NOMO-1 treated with DMSO at 0.1 percent for 48 hours (cell line): Measurements from ENCODE around the gene FAM221B.
A peak's percentile ranks its signal among the peaks of the same experiment; 100 is the strongest.

ENCODE experiments used
- DNase-seq: peaks from one replicate; lab custom pipeline; 2025; ENCODE audit not compliant: unreplicated experiment; lab: John Stamatoyannopoulos, UW

The FAM221B gene

DNA sequence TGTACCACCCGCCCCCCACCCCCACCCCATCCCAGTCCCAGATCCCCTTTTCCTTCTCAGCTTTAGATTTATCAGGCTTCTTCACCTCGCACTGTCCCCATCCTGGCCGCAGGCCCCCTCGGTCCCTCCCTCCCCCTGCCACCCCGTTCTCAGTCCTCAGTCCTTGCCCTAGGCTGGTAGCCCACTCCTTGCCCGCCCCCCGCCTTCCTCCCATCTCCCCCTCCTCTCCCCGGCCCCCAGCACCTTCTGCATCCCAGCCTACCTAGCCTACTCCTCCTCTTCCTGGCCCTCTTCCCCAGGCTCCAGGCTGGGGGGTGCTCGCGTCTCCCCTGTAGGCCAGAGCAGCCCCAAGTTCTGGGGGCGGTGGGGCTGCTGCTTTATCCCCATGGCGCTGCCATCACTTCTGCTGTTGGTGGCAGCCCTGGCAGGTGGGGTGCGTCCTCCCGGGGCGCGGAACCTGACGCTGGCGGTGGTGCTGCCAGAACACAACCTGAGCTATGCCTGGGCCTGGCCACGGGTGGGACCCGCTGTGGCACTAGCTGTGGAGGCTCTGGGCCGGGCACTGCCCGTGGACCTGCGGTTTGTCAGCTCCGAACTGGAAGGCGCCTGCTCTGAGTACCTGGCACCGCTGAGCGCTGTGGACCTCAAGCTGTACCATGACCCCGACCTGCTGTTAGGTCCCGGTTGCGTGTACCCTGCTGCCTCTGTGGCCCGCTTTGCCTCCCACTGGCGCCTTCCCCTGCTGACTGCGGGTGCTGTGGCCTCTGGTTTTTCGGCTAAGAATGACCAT is 36.3 kb downstream of the FAM221B start:
- no peak for DNase-seq

DNA sequence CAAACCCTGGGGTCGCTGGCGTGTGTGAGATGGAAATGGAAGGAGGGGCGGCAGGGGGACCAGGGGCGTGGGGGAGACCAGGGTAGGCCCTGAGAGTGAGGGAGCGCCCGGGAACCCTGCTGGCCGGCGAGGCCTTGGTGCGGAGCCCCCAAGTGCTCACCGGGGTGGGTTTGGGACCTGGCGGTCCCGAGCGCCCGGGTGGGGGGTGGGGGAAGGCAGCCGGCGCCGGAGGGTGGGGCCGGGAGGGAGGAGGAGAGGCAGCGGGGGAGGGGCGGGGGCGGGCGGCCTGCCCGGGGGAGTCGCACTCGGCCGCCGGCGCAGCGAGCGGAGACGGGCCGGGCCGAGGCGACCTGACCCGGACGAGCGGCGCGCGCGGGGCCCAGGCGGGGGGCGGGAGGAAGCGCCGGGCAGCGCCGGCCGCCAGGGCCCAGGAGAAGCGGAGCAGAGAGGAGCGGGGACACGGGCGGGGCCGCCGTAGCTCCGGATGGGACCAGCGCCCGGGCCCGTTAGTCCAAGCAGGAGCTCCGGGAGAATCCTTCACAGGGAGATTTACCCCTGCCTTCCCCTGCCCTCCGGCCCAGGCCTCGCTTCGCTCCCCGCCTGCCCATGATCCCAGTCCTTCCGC is 37.1 kb downstream of the FAM221B start, which contains the start of gene NPR2:
Gene NPR2, plus strand, starts transcription at position 295 of the 625 bp plus-strand sequence. CDS start 818 bp downstream, outside the sequence.
- no peak for DNase-seq

- DNase-seq = peak; percentile 74
These were observed 37.9 kb downstream of the FAM221B start for GRCh38 chr9:35790385-35791296.

- no peak for DNase-seq
These were observed 38.5 kb downstream of the FAM221B start for GRCh38 chr9:35790025-35790384.

GRCh38 chr9:35789541-35789940 is 39.0 kb downstream of the FAM221B start:
- DNase-seq = no peak

GRCh38 chr9:35783418-35783817 is 45.1 kb downstream of the FAM221B start:
- no peak for DNase-seq

- DNase-seq = no peak
These were observed 47.5 kb downstream of the FAM221B start for GRCh38 chr9:35781066-35781465.

GRCh38 chr9:35778496-35778895 is 50.0 kb downstream of the FAM221B start:
- DNase-seq = no peak

DNA sequence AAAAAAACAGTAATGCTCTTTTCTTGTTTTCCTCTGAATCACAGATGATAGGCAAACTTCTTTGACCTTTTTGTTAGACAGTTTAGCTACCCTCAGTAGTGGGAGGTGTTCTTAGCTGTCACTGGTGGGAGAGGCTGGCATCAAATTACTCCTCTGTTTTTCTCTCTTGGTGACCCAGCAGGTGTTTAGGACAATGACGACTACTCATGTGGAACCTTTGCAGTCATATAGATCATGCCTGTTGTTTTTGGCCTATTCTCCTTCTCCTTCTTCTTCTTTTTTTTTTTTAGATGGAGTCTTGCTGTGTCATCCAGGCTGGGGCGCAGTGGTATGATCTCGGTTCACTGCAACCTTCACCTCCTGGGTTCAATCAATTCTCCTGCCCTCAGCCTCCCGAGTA is 52.5 kb downstream of the FAM221B start:
- DNase-seq = no peak

DNA sequence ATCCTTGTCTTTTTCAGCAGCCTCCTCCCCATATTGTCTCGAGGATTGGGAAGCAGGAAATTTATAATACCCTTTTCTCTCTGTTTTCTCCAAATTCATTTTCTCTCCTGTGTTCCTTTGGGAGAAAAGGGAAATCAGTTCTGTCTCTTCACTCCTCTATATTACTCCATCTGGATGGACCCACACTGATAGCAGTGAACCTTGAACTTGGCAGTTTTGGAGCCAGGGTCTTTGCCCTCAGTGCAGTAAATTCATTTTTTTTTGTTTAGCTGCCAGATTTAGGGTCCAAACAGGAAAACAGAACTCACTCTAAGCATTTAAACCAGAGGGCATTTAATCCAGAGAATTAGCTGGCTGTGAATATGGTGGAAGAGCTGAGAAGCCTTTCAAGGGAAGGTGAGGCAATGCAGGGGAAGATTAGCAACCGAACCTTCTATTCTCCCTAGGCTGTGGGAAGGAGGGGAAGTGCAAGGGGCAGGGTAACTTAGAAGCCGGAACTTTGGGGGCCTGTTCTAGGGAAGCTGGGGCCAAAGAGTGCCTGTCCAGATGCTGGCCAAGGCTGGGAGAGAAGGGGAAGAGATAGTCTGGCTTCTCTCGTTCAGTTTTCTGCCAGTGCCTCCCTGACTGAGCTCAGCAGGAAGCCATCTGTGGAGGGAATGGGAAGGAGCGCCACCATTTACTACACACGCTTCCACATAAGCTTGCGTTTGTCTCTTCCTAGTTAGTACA is 53.5 kb downstream of the FAM221B start:
- peak; percentile 75 for DNase-seq

DNA sequence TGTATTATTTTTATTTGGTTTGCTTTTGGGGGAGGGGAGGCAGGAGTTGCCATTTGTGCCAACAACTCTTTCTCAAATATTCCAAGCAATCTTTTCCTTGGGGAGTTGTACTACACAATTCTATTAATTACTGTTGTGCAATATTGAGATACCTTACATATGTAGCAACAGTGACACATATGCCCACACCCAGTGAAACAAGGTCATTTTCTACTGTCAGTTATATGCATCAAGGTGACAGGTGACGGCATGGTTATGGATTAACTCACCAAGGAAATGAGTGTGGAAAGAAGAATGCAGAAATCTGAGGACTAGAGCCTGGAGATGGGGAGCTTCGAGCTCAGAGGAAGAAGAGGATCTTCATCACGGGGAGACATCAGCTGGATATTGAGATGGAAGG is 56.6 kb downstream of the FAM221B start:
- DNase-seq = no peak

DNA sequence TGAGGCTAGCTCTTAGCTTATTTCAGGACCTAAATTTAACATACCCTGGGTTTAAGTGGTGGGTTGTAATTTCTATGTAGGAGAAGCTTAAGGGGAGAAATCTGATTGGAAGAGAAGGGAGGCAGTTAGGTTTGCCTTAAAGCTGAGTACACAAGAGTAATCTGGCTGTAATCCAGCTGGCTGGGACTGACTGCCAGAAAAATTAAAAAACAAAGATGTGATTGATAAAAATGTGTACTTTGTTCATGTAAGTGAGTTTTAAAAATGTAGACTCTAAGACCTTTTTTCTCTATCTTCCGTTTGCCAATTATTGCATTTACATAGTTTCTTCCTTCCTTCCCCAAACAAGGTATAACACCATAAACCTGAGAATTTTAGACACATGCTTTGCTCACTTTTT is 57.0 kb downstream of the FAM221B start:
- DNase-seq = no peak

DNA sequence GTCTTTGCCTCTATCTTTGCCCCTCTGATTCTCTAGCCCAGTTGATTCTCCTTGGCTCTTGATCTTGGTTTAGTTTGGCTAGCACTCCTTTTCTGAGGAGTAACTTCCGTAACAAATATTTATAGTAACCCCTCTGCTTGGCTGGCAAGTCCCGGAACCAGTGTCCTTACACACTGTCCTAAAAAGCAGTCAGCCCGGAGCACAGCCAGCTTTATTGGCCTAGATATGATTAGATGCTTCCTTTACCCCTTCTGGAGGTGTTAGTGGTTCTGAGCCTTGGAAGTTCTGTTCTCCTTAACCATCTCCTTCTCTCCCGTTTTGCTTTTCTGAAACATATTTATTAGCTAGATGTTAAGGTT is 57.5 kb downstream of the FAM221B start:
- DNase-seq = no peak

DNA sequence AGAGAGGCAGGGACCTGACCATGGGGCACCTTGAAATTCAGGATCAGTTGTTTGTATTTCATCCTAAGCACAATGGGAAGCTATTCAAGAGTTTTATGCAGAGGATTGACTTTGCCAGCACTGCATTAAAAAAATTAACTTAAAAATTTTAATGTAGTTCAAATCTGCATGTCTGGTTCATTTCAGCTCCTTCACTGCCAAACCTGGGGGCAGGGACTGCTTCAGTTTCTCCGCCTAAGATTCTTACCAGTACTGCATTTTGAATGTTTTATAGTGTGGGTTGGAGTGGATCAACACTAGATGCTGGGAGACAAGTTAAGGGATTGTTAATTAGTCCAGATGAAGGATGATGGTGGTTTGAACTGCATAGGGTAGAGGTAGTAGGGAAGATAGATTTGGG is 58.8 kb downstream of the FAM221B start:
- DNase-seq = no peak

DNA sequence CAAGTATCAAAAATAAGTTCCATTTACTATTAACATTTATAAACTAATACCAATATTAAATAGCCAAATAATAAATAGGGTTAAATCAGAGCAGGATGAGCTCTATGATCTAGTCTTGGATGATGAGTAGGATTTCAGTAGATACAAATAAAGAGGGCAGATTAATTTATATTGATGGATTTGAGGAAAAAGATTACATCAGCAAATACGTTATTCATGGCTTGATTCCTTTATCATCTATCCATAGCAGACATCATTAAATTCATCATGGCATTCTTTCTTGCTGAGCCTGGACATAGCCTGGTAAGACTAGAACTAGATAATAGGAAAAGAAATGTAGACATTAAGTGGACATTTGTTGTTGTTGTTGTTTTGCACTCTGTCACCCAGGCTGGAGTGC is 61.1 kb downstream of the FAM221B start:
- DNase-seq = no peak

DNA sequence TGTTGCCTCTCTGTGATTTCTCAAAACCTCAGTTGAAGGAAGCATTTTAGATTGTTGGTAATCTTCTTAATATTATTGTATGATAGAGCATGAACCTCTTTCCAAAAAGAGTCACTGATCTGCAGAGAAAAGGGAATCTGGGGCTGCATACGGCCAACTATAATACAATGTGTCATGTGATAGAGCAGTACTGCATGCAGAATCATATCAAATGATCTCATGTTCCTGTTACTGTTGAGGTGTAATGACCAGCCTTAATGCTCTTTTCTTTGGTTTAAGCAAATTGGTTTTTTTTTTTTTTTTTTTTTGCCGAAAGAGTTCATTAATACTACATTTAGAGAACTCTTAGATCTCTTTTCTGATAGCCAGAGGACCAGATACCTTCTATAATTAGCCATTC is 61.5 kb downstream of the FAM221B start:
- no peak for DNase-seq
